ENCODE data around the gene HMGXB4.

DNA sequence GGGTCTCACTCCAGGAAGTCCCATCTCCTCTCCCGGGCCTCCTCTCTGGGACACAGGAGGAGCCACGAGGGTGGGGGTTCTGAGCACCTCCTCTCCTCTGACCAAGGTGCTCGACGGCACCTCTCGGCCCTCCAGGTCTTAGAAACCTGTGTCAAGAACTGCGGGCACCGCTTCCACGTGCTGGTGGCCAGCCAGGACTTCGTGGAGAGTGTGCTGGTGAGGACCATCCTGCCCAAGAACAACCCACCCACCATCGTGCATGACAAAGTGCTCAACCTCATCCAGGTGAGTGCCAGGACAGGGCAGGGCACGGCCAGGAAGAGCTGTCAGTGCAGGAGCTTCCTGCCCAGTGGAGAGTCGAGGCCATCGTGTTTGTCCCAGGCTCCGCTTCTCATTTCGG lies 65.6 kb downstream of the HMGXB4 start:
- TF ChIP-seq, protein P1, sequence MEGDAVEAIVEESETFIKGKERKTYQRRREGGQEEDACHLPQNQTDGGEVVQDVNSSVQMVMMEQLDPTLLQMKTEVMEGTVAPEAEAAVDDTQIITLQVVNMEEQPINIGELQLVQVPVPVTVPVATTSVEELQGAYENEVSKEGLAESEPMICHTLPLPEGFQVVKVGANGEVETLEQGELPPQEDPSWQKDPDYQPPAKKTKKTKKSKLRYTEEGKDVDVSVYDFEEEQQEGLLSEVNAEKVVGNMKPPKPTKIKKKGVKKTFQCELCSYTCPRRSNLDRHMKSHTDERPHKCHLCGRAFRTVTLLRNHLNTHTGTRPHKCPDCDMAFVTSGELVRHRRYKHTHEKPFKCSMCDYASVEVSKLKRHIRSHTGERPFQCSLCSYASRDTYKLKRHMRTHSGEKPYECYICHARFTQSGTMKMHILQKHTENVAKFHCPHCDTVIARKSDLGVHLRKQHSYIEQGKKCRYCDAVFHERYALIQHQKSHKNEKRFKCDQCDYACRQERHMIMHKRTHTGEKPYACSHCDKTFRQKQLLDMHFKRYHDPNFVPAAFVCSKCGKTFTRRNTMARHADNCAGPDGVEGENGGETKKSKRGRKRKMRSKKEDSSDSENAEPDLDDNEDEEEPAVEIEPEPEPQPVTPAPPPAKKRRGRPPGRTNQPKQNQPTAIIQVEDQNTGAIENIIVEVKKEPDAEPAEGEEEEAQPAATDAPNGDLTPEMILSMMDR (IDR thresholded peaks at IDR 0.05) = no peak
- no peak for TF ChIP-seq EZH2 (IDR thresholded peaks at IDR 0.05; ENCODE audit: borderline replicate concordance, insufficient read depth, low read depth, low read length, poor library complexity, severe bottlenecking)

Measured in B cell (primary cell).